MG63 (cell line): ENCODE data around the gene TMEM258. TPM values are rescaled to one million over a fixed set of nuclear protein-coding genes. Genes with fewer than 3 reads are reported as not detected.

ENCODE experiments used
- DNase-seq: peaks from one replicate; pipeline ENCODE4 v3.0.0-alpha.2; 2020
- H3K27me3 ChIP-seq: fragments of 250-450 bp; sonication (Bioruptor Pico); 2 replicates; pipeline ENCODE4 v1.5.1; 2020; ENCODE audit warnings: mild to moderate bottlenecking, moderate library complexity
- H3K36me3 ChIP-seq: fragments of 250-450 bp; sonication (Bioruptor Pico); 2 replicates; pipeline ENCODE4 v1.5.1; 2020; ENCODE audit warnings: mild to moderate bottlenecking, moderate library complexity
- H3K4me3 ChIP-seq: fragments of 250-450 bp; sonication (Bioruptor Pico); 2 replicates; pipeline ENCODE4 v1.5.1; 2020; ENCODE audit warnings: mild to moderate bottlenecking, moderate library complexity
- H3K9me3 ChIP-seq: fragments of 250-450 bp; sonication (Bioruptor Pico); 2 replicates; pipeline ENCODE4 v1.5.1; 2020; ENCODE audit warnings: mild to moderate bottlenecking, moderate library complexity
- total RNA-seq: library from RNA; depleted of rRNA; stranded (reverse); fragments of >200 nt; shearing (Covaris generic); gene quantifications from 2 replicates; pipeline ENCODE4 v1.2.3, GENCODE V29; 2014; ENCODE audit warnings: low replicate concordance; rRNA removed

The TMEM258 gene
- 61.8 and 88.7 TPM in 2 replicates for total RNA-seq

DNA sequence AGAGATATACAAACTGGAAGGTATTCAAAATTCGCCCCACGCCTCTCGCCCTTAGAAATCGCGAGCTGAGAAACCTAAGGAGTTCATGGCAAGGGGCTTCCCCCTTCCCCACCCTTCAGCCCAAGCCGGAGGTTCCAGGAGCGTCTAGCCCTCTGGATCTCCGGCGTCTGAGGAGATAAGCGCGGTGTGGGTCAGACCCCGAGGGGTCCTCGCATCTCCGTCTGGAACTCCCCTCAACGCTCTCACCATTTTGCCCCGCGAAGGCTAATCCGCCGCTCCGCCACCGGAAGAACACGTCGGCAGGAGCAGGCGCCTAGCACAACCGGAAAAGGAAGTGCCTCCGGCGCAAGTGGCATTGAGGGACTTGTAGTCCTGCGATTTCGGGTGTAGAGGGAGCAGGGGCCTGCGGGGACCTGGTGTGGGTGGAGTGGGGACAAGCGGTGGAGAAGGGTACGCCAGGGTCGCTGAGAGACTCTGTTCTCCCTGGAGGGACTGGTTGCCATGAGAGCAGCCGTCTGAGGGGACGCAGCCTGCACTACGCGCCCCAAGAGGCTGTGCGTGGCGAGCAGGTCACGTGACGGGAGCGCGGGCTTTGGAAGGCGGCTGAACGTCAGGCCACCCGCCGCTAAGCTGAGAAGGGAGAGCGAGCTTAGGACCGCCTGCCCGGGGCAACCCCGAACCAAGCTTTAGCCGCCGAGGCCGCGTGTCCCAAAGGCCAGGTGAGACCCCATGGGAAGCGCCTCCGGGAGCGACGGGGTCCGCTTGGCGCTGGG lies at the start of gene TMEM258, which contains the start of gene FEN1:
Gene TMEM258 (minus strand): TSS at position 290 of the 773 bp plus-strand sequence. CDS start 41 bp downstream, at position 249.
Gene FEN1 (plus strand): TSS at position 602 of the 773 bp plus-strand sequence. CDS start 2,451 bp downstream, outside the sequence.
- peaks cover 68% of the 10 kb centered on the region for H3K36me3 ChIP-seq
- peak; percentile 90 for DNase-seq
- H3K9me3 ChIP-seq, result no peaks in the 10 kb centered on the region
- H3K4me3 ChIP-seq, result peak within 1 kb of the TSS; percentile 76
- H3K27me3 ChIP-seq, result no peaks in the 10 kb centered on the region

DNA sequence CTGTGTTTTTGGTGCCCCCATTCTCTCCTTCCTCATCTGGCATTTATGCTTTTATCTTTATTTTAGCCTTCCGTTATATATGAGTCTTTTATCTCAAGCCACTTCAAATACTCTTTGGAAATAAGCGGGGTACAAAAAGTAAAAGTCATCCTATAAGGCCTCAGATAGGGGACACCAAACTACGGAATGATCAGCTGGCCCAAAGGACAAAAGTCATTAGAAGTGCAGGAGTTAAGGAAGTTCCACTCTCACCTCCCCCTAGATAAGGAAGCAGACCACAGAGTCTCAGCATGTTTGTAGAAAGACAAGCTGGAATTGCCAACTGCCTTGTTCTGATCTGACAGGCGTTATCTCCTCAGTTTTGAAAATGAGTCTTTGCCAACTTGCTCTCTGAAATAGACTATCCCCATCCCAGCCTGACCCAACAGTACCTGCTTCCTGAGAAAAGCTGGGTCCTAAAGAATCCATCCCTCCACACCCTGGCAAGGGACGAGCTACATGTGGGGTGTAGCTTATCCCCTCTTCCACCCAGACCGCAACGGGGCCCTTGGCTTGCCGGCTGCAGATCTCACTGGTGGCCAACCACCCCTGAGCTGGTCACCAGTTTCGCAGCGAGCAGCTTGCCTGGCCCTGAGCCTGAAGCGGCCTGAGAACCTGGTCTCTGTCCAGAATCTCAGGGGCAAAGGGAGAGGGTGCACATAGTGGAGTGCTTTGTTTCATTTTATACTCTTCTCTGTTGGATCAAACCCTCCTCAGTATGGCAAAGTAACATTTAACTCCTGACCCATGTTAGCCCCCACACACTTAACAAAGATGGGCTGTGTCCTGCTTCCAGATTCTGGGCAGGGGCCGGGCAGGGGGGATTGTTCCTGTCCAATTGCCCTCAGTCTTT lies 49.5 kb upstream of the TMEM258 start:
- no peaks in the 10 kb centered on the region for H3K36me3 ChIP-seq
- no peak overlapping the region for H3K4me3 ChIP-seq
- no peak for DNase-seq
- no peaks in the 10 kb centered on the region for H3K27me3 ChIP-seq
- H3K9me3 ChIP-seq, result no peaks in the 10 kb centered on the region

DNA sequence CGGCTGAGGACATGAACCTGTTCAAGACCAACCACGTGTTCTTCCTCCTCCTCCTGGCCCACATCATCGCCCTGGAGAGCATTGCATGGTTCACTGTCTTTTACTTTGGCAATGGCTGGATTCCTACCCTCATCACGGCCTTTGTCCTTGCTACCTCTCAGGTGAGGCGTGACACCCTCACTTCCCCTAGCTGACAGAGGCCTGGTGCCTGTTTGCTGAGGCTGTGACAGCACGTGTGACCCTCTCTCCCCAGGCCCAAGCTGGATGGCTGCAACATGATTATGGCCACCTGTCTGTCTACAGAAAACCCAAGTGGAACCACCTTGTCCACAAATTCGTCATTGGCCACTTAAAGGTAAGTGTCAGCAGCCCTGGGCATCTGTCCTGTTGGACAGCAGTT lies 48.0 kb upstream of the TMEM258 start:
- DNase-seq, result no peak
- H3K9me3 ChIP-seq, result no peaks in the 10 kb centered on the region
- no peaks in the 10 kb centered on the region for H3K27me3 ChIP-seq
- H3K36me3 ChIP-seq, result no peaks in the 10 kb centered on the region
- no peak overlapping the region for H3K4me3 ChIP-seq

DNA sequence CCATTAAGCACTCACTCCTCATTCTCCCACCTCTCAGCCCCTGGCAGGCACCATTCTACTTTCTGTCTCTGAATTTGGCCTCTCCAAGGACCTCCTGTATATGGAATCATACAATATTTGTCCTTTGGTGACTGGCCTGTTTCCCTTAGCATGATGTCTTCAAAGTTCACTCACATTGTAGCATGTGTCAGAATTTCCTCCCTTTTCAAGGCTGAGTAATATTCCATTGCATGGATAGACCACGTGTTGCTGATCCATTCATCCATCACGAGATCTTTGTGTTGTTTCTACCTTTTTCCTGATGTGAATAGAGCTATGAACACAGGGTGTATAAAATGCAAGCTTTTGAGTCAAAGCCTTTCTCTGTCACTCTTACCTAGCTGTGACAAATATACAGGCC lies 47.3 kb upstream of the TMEM258 start:
- no peak for DNase-seq
- Histone ChIP-seq H3K9me3 (no peaks in the 10 kb centered on the region), H3K4me3 (no peak overlapping the region), H3K27me3 (no peaks in the 10 kb centered on the region), H3K36me3 (no peaks in the 10 kb centered on the region)

DNA sequence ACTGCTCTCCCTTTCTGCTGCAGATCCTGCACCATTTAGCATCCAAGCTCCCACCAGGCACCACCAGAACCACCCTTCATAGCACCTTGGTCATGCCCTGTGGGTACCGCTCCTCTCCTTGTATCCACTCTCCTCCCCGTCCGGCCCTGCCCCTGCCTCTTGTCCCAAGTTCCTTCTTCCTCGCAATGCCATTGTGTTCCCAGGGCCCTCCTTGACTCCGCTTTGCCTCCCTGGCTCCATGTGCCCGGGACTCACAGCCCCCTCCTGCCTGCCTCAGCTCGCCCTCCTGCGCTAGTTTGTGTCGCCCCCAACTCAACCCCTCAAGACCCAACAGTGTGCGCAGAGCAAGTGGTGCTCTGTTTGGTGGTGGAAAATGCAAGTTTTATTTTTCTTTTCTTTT lies 46.5 kb upstream of the TMEM258 start:
- Histone ChIP-seq H3K4me3 (no peak overlapping the region), H3K27me3 (no peaks in the 10 kb centered on the region), H3K9me3 (no peaks in the 10 kb centered on the region), H3K36me3 (no peaks in the 10 kb centered on the region)
- DNase-seq, result no peak

DNA sequence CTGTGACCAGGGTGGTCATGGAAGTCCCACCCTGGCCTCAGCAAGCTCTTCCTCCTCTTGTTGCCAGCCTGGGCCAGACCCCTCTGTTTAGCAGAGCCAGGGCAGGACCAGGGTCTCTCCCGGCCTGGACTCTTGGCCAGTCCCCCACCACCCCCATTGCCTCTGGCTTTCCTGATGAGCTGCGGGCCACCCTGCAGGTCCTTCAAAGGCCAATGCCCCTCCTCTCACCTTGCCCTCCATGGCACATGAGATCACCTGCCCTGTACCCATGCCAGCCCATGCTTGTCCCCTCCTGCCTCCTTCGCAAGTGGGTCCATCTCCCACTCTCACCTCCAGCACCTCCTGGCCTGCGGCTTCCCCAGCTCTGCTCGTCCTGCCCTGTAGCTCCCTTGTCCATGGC lies 46.1 kb upstream of the TMEM258 start:
- no peaks in the 10 kb centered on the region for H3K9me3 ChIP-seq
- DNase-seq, result no peak
- H3K36me3 ChIP-seq, result no peaks in the 10 kb centered on the region
- H3K27me3 ChIP-seq, result no peaks in the 10 kb centered on the region
- H3K4me3 ChIP-seq, result no peak overlapping the region

DNA sequence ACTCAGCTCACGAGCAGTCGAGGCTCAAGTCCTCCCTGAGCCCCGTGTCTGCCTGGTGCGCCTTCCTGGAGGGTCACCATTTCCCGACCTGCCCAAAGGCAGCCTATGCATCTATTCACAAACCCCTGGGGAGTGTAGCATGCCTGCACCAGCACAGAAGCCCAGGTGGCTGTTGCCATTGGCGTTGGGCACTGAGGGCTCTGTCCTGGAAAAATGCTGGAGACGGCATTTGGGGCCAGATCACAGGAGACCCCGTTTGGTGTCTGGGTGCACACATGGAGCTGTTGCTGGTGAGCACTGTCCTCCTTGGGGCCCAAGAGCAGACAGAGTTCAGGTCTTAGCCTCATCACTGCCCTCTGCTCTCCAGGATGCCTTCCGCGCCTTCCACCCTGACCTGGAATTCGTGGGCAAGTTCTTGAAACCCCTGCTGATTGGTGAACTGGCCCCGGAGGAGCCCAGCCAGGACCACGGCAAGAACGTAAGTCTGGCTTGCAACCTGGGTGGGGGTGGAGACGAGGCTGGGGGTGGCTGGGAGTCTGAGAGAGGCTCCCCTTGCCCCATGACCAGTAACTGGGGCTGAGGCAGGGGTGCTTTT lies 45.1 kb upstream of the TMEM258 start:
- Histone ChIP-seq H3K27me3 (no peaks in the 10 kb centered on the region), H3K9me3 (no peaks in the 10 kb centered on the region), H3K4me3 (no peak overlapping the region), H3K36me3 (no peaks in the 10 kb centered on the region)
- DNase-seq, result no peak

DNA sequence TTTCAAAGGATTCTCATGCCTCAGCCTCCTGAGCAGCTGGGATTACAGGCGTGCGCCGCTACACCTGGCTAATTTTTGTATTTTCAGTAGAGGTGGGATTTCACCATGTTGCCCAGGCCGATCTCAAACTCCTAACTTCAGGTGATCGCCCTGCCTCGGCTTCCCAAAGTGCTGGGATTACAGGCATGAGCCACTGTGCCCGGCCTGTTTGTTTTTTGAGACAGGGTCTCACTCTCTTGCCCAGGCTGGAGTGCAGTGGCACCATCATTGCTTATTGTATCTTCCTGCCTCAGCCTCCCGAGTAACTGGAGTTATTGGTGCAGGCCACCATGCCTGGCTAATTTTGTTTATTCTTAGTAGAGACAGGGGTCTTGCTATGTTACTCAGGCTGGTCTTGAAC lies 43.8 kb upstream of the TMEM258 start:
- no peak for DNase-seq
- Histone ChIP-seq H3K27me3 (no peaks in the 10 kb centered on the region), H3K4me3 (no peak overlapping the region), H3K36me3 (no peaks in the 10 kb centered on the region), H3K9me3 (no peaks in the 10 kb centered on the region)

DNA sequence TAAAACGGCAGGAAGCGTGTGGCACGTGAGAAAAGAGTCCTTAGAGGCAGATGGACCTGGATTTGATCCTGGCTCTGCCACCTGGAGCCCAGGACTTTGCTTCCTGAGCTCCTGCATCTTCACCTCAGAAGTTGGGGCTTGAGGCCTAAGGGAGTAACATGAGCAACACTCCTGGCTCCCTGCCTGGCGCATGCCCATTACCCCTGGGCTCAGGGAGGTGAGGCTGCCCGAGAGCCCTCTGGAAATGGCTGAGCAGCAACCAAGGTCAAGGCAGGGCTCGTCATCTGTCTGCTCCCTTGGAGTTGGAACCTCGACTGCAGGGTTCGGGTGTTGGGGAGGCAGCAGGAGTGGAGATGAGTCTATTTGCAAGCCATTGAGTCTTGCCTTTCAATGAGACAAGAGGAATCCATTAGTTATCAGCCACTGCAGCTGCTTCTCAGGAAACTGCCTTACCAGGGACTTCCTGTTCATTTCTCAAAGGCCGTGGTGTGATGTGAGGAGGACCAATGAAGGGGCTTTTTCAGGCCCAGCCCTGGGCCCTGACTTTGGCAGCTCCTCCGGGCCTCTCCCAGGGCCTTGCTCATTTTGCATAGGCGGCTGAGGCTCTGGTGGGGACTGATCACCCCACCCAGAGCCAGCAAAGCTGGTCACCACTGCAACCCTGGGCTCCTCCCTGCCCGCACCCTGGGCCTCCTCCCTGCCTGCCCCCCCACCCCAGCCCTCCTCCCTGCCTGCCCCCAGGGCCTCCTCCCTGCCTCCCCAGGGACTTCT lies 42.1 kb upstream of the TMEM258 start:
- H3K27me3 ChIP-seq, result no peaks in the 10 kb centered on the region
- H3K36me3 ChIP-seq, result no peaks in the 10 kb centered on the region
- H3K9me3 ChIP-seq, result no peaks in the 10 kb centered on the region
- peak; percentile 7 for DNase-seq
- H3K4me3 ChIP-seq, result no peak overlapping the region

DNA sequence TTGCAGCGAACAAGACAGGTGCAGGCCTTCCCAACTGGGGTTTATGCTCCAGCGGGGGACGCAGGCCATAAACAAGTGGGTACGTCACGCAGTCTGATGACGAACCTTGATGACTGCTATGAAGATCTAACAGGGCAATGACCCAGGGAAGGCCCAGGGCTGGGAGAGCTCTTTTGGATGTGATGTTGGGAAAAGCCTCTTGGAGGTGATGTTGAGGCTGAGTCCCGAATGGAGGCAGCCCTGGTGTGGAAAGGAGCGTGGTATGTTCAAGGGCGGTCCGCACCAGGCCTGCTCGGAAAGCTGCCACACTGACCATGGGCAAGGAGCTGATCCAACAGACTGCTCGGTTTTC lies 41.5 kb upstream of the TMEM258 start:
- no peaks in the 10 kb centered on the region for H3K27me3 ChIP-seq
- H3K4me3 ChIP-seq, result no peak overlapping the region
- H3K9me3 ChIP-seq, result no peaks in the 10 kb centered on the region
- no peak for DNase-seq
- no peaks in the 10 kb centered on the region for H3K36me3 ChIP-seq

DNA sequence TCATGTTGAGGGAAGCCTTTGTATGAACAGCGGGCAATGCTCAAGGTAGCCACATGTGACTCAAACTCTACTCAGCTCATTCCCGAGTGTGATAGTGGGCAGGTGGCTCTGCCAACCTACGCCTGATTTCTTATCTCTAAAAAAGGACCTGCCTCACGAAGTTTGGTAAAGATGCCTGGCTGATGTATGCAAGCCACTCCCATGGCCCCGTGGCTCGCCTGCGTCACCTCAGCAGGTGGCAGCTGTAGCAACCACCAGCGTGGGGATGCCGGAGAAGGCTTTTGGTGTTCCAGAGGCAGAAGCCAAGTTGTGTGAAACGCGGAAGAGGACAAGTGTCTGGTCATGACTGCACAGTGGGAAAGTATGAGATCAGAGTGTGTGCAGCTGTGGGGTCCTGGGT lies 41.1 kb upstream of the TMEM258 start:
- Histone ChIP-seq H3K9me3 (no peaks in the 10 kb centered on the region), H3K4me3 (no peak overlapping the region), H3K27me3 (peaks cover 3% of the 10 kb centered on the region; the same call in 1 of the 2 replicates), H3K36me3 (no peaks in the 10 kb centered on the region)
- no peak for DNase-seq

DNA sequence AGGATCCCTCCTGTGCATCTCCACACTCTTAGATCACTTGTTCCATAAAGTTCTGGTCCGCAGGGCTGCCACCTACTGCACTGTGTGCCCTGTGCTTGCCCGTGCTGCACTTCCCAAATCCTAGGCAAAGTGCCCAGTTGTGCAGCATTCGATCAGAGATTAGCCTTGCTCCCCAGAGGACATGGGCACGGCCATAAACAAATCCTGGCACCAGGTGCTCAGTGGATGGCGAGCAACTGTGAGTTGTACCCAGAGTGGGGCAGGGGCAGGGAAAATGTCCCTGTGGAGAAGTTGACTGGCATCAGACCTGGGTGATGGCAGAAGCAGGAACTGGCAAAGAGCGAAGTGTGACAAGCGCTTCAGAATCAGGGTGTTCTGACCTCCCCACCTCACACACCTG lies 40.4 kb upstream of the TMEM258 start:
- no peak for DNase-seq
- Histone ChIP-seq H3K9me3 (no peaks in the 10 kb centered on the region), H3K4me3 (no peak overlapping the region), H3K27me3 (peaks cover 11% of the 10 kb centered on the region; the same call in 1 of the 2 replicates), H3K36me3 (no peaks in the 10 kb centered on the region)

DNA sequence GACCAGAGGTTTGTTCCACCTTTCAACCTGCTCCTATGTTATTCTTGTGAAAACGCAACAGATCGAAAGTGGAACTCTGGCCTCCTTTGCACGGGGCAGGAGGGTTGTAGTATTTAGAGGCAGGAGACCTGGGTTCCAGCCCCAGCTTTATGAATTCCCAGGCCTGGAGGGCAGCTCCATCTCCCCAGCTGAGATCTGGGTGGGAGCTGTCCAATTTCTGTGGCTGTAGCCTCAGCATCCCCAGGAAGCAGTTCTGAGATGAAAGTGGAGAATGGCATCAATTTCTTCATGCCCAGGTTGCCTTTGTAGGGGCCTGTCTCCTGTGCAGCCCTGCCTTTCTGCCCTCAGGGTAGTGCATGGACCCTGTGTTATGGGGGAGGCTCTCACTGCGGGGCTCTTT lies 39.8 kb upstream of the TMEM258 start:
- no peak for DNase-seq
- no peaks in the 10 kb centered on the region for H3K9me3 ChIP-seq
- peaks cover 14% of the 10 kb centered on the region; the same call in 1 of the 2 replicates for H3K27me3 ChIP-seq
- H3K36me3 ChIP-seq, result no peaks in the 10 kb centered on the region
- no peak overlapping the region for H3K4me3 ChIP-seq

DNA sequence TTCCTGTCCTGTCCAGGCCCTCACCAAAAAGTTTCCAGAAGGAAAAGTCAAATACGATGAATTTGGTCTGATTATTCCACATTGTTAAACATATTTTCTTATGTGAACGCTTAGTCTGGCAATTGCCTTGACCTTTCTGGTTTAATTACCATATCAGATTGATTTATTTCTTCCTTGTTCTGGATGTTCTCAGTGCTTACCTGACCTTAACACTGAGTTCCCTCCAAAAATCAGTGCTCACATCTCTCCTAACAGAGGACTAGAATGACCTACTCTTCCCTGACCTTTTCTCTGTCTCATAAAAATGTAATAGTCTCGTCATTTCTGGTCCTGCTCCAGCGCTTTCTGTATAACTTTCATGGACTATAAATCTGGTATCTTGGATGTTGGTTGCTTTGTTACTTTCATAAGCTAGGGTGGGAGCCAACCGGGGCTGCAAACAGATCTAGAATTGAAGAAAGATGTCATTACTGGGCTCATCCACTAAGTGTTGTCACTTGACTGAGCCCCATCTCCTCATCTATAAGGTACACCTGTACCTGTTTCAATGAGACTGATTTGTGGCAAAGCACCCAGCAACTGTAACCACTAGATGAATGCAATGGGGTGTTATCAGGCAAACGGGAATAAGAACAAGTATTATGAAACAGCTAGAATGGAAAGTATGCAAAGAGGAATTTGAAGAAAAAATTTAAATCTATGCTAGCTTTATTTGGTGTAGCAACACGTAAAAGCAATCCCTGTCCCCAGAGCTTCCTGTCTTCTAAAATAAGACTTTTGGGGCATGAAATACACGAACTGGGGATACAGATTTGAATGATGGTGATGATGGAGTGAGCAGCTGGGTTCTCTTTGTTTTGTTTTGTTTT lies 38.1 kb upstream of the TMEM258 start:
- peaks cover 14% of the 10 kb centered on the region; the same call in 1 of the 2 replicates for H3K27me3 ChIP-seq
- H3K4me3 ChIP-seq, result no peak overlapping the region
- no peaks in the 10 kb centered on the region for H3K9me3 ChIP-seq
- no peaks in the 10 kb centered on the region for H3K36me3 ChIP-seq
- no peak for DNase-seq

DNA sequence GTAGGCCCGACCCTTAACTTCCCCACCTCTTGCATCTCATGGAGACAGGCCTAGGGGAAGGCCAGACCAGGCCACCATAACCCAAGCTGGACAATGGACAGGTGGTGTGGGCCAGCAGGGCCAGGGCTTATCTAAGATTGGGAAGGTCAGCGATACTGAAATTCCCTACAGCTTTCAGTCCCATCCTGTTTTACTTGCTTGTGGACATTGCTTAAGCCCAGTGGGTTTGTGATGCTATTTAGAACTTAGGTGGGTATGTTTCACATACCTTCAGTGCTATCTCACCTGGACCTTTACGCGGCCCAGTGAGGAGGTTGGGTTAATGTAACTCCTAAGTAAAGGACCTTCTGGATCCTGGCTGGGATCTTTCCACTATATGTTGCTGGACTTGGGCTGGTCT lies 37.4 kb upstream of the TMEM258 start:
- DNase-seq, result no peak
- H3K27me3 ChIP-seq, result peaks cover 14% of the 10 kb centered on the region; the same call in 1 of the 2 replicates
- no peak overlapping the region for H3K4me3 ChIP-seq
- no peaks in the 10 kb centered on the region for H3K9me3 ChIP-seq
- H3K36me3 ChIP-seq, result no peaks in the 10 kb centered on the region
